HEK293 (cell line): ENCODE results near the gene GSTP1.
A peak's percentile ranks its signal among the peaks of the same experiment; 100 is the strongest.

Source experiments
- CTCF ChIA-PET: fragments of 350-600 bp; formaldehyde crosslinking; extraction: SDS; loops from one replicate; lab custom pipeline; 2021; ENCODE audit warnings: antibody characterized with exemption; lab: Yijun Ruan, JAX
- POLR2A ChIA-PET: fragments of 300-600 bp; formaldehyde crosslinking; extraction: SDS; loops from one replicate; lab custom pipeline; 2020; ENCODE audit warnings: antibody characterized with exemption, inconsistent platforms; lab: Yijun Ruan, JAX
- H3K27ac ChIP-seq: fragments of 200-500 bp; sonication (Bioruptor generic); 2 replicates; pipeline ENCODE4 v1.5.1; 2014; ENCODE audit warnings: low read depth, low read length, control low read depth, inconsistent platforms; ENCODE audit errors: extremely low read depth
- H3K36me3 ChIP-seq, 2 experiments: fragments of 200-500 bp in 1 of 2; sonication (Bioruptor generic) in 1 of 2; 1 replicate in 1 of 2; 2 replicates in 1 of 2; pipeline ENCODE4 v1.5.1; 2014 to 2017; ENCODE audit warnings: inconsistent platforms in 2 of 2, low read length in 2 of 2; ENCODE audit not compliant: control insufficient read depth in 2 of 2, insufficient read depth in 1 of 2
- H3K4me1 ChIP-seq: fragments of 200-500 bp; sonication (Bioruptor generic); 2 replicates; pipeline ENCODE4 v1.5.1; 2014; ENCODE audit warnings: mild to moderate bottlenecking, low read length, inconsistent platforms; ENCODE audit not compliant: control insufficient read depth, insufficient read depth
- H3K4me3 ChIP-seq: 2 replicates; pipeline ENCODE4 v1.5.1; 2011; ENCODE audit warnings: low read depth, mild to moderate bottlenecking, control low read depth, low read length, moderate library complexity
- H3K9me3 ChIP-seq: fragments of 200-500 bp; sonication (Bioruptor generic); 2 replicates; pipeline ENCODE4 v1.5.1; 2014; ENCODE audit warnings: low read depth, low read length, inconsistent platforms; ENCODE audit not compliant: control insufficient read depth, insufficient read depth
- ATF2 ChIP-seq: fragments of 450-650 bp; formaldehyde crosslinking; IDR thresholded peaks from 2 replicates; pipeline ENCODE4 v1.5.1; 2016; ENCODE audit warnings: missing biosample characterization, missing genetic modification characterization, low read depth
- BCL11A ChIP-seq: fragments of 450-650 bp; formaldehyde crosslinking; IDR thresholded peaks from 2 replicates; pipeline ENCODE4 v1.5.1; 2016; ENCODE audit warnings: low read depth, missing biosample characterization, missing genetic modification characterization
- KLF1 ChIP-seq: fragments of 450-650 bp; formaldehyde crosslinking; IDR thresholded peaks from 2 replicates; pipeline ENCODE4 v1.5.1; 2016; ENCODE audit warnings: missing biosample characterization, missing genetic modification characterization
- KLF9 ChIP-seq: fragments of 450-650 bp; formaldehyde crosslinking; IDR thresholded peaks from 2 replicates; pipeline ENCODE4 v1.5.1; 2016; ENCODE audit warnings: missing biosample characterization, missing genetic modification characterization, low read depth
- SP7 ChIP-seq: fragments of 450-650 bp; formaldehyde crosslinking; IDR thresholded peaks from 2 replicates; pipeline ENCODE4 v1.5.1; 2016; ENCODE audit warnings: missing biosample characterization, missing genetic modification characterization
- TRIM28 ChIP-seq: IDR thresholded peaks from 2 replicates; pipeline ENCODE4 v1.6.1; 2011; ENCODE audit warnings: low read length, control low read depth, borderline replicate concordance
- ZBTB17 ChIP-seq: fragments of 450-650 bp; formaldehyde crosslinking; IDR thresholded peaks from 2 replicates; pipeline ENCODE4 v1.5.1; 2016; ENCODE audit warnings: missing biosample characterization, missing genetic modification characterization
- ZFP69B ChIP-seq: fragments of 450-650 bp; formaldehyde crosslinking; IDR thresholded peaks from 2 replicates; pipeline ENCODE4 v1.5.1; 2016; ENCODE audit warnings: missing biosample characterization, missing genetic modification characterization
- ZNF10 ChIP-seq: fragments of 450-650 bp; formaldehyde crosslinking; IDR thresholded peaks from 2 replicates; pipeline ENCODE4 v1.5.1; 2017; ENCODE audit warnings: missing biosample characterization, missing genetic modification characterization
- ZNF114 ChIP-seq: fragments of 450-650 bp; formaldehyde crosslinking; IDR thresholded peaks from 2 replicates; pipeline ENCODE4 v1.5.0; 2017; ENCODE audit warnings: missing biosample characterization, missing genetic modification characterization
- ZNF138 ChIP-seq: fragments of 450-650 bp; formaldehyde crosslinking; IDR thresholded peaks from 2 replicates; pipeline ENCODE4 v1.5.1; 2016; ENCODE audit warnings: missing biosample characterization, missing genetic modification characterization, borderline replicate concordance
- ZNF157 ChIP-seq: fragments of 450-650 bp; formaldehyde crosslinking; IDR thresholded peaks from 2 replicates; pipeline ENCODE4 v1.5.1; 2016; ENCODE audit warnings: missing biosample characterization, missing genetic modification characterization
- ZNF19 ChIP-seq: fragments of 450-650 bp; formaldehyde crosslinking; IDR thresholded peaks from 2 replicates; pipeline ENCODE4; 2016; ENCODE audit warnings: missing biosample characterization, missing genetic modification characterization, low read depth
- ZNF473 ChIP-seq: fragments of 450-650 bp; formaldehyde crosslinking; IDR thresholded peaks from 2 replicates; pipeline ENCODE4 v1.5.1; 2017; ENCODE audit warnings: missing biosample characterization, missing genetic modification characterization
- ZNF555 ChIP-seq: fragments of 450-650 bp; formaldehyde crosslinking; conservative IDR thresholded peaks from 2 replicates; pipeline ENCODE4 v1.5.1; 2017; ENCODE audit warnings: missing biosample characterization, mild to moderate bottlenecking, missing genetic modification characterization, inconsistent platforms
- ZNF623 ChIP-seq: fragments of 450-650 bp; formaldehyde crosslinking; IDR thresholded peaks from 2 replicates; pipeline ENCODE4 v1.5.1; 2016; ENCODE audit warnings: missing biosample characterization, missing genetic modification characterization
- ZNF768 ChIP-seq: fragments of 450-650 bp; formaldehyde crosslinking; IDR thresholded peaks from 2 replicates; pipeline ENCODE4 v1.5.1; 2018; ENCODE audit warnings: missing biosample characterization, mild to moderate bottlenecking, missing genetic modification characterization
- ZNF785 ChIP-seq: fragments of 450-650 bp; formaldehyde crosslinking; IDR thresholded peaks from 2 replicates; pipeline ENCODE4 v1.5.1; 2016; ENCODE audit warnings: missing biosample characterization, missing genetic modification characterization
- ZNF830 ChIP-seq: fragments of 450-650 bp; IDR thresholded peaks from 2 replicates; pipeline ENCODE4 v1.5.0; 2018; ENCODE audit warnings: missing biosample characterization, missing genetic modification characterization, low read depth, mild to moderate bottlenecking, moderate library complexity

Gene GSTP1

GRCh38 chr11:67630943-67631331 is 47.3 kb downstream of the GSTP1 start:
- POLR2A ChIA-PET = interaction anchor here (0.7 to 1.1 kb wide), 3 partner anchors 17 to 257 kb away, joined by 3 to 9 read pairs (median 6); no protein-coding TSS in a partner anchor
- Histone ChIP-seq H3K36me3 (no peaks in the 10 kb centered on the region), H3K4me1 (no peaks in the 10 kb centered on the region), H3K27ac (no peak overlapping the region), H3K4me3 (peak overlapping the region; percentile 70), H3K9me3 (no peaks in the 10 kb centered on the region)
- CTCF ChIA-PET = interaction anchor here (0.6 to 2.8 kb wide), 13 partner anchors 8 to 600 kb away, joined by 3 to 22 read pairs (median 4); partner anchors contain the start of gene TBX10
- TF ChIP-seq ZNF768 (tag by site-specific recombination) (peak; percentile 62; the same call in 1 of the 2 replicates), ZNF785 (no peak), ZFP69B (tag by site-specific recombination) (0 out of 2 replicates have a peak, but pooled peaks have one; percentile 4), BCL11A (0 out of 2 replicates have a peak, but pooled peaks have one; percentile 3)

- H3K9me3 ChIP-seq = no peaks in the 10 kb centered on the region
- ChIA-PET POLR2A (no interaction called here), CTCF (interaction anchor here (0.6 to 1.2 kb wide), 5 partner anchors 17 to 202 kb away, joined by 3 to 7 read pairs (median 3); no protein-coding TSS in a partner anchor)
Observed at GRCh38 chr11:67631411-67631810, 47.8 kb downstream of the GSTP1 start.

GRCh38 chr11:67631853-67632174 is 48.2 kb downstream of the GSTP1 start:
- no peak for TF ChIP-seq ZNF157 (tag by site-specific recombination)
- no peak overlapping the region for H3K4me3 ChIP-seq
- H3K9me3 ChIP-seq = no peaks in the 10 kb centered on the region
- no peak overlapping the region for H3K27ac ChIP-seq
- ChIA-PET POLR2A (no interaction called here), CTCF (interaction anchor here (0.5 to 1.2 kb wide), 6 partner anchors 18 to 201 kb away, joined by 3 to 7 read pairs (median 4); no protein-coding TSS in a partner anchor)
- H3K36me3 ChIP-seq = no peaks in the 10 kb centered on the region
- no peaks in the 10 kb centered on the region for H3K4me1 ChIP-seq

More at GRCh38 chr11:67631411-67631810, 47.8 kb downstream of the GSTP1 start:
- no peak for TF ChIP-seq ZNF555 (tag by site-specific recombination)
- TF ChIP-seq ZNF10 = no peak
- TF ChIP-seq ZNF623 (tag by site-specific recombination) = no peak
- TF ChIP-seq ATF2 (tag by site-specific recombination) = no peak
- TF ChIP-seq ZNF114 = no peak
- H3K4me1 ChIP-seq = no peaks in the 10 kb centered on the region
- H3K27ac ChIP-seq = no peak overlapping the region
- no peak overlapping the region for H3K4me3 ChIP-seq
- H3K36me3 ChIP-seq = no peaks in the 10 kb centered on the region

GRCh38 chr11:67632175-67632981 is 48.8 kb downstream of the GSTP1 start:
- ChIA-PET CTCF (interaction anchor here (0.5 to 2.6 kb wide), 6 partner anchors 27 to 201 kb away, joined by 3 to 8 read pairs (median 3); no protein-coding TSS in a partner anchor), POLR2A (no interaction called here)
- H3K36me3 ChIP-seq = no peaks in the 10 kb centered on the region
- H3K4me3 ChIP-seq = no peak overlapping the region
- H3K27ac ChIP-seq = no peak overlapping the region
- no peaks in the 10 kb centered on the region for H3K4me1 ChIP-seq
- no peaks in the 10 kb centered on the region for H3K9me3 ChIP-seq
- TF ChIP-seq ZBTB17 (no peak), ZNF19 (no peak), KLF1 (tag by site-specific recombination) (no peak), TRIM28 (no peak), ZNF830 (no peak), ZNF473 (tag by site-specific recombination) (no peak), ZNF138 (no peak), SP7 (tag by site-specific recombination) (no peak), KLF9 (tag by site-specific recombination) (no peak)
